ENCODE measurements around the gene MYO3B.

Gene MYO3B

DNA sequence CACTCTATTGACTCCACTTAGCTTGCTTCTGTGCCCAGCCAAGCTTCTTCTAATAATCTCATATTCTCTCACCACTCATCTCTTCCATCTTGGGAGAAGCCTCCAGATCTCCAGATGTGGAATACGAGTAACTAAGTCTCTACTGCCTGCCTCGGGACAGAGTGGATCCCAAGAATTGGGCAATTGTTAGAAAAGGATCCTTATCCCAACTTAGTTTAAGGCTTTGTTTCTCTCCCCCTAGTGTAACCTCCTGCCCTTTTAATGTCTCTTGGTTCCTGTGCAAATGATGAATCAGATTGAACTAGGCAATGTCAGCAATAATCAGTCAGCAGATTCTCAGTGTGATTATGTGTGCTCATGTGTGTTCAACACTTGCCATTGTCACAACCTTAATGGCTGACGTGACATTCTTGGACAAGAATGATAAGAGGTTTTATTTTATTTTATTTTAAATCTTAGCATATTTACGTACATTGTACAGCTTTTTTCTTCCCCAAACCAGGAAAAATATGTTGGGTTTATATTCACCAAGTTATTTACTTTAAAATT lies 59.7 kb downstream of the MYO3B start:
- DNase-seq = no peak

- no peak for DNase-seq
Measured at GRCh38 chr2:170238776-170239175, 60.8 kb downstream of the MYO3B start.

- no peak for DNase-seq
Measured at GRCh38 chr2:170240629-170241028, 62.7 kb downstream of the MYO3B start.

DNA sequence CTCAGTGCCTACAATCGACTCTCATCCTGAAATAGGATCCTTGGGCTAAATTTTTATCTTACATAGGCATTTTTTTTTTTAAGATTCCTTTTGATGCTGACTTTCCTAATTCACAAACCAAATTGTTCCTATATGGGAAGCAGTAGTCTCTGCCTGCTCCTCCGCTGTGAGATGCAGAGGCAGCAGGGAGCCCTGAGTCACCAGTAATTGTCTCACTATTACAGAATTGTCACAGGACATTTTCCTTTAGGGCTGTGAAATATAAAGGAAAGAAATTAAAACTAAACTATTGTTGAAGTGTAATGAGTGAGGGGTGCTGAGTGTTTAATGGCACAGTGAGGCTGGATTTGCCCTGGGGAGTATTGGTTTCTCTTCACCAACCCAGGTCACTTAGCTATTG lies 63.8 kb downstream of the MYO3B start:
- no peak for DNase-seq

GRCh38 chr2:170243118-170243837 lies 65.3 kb downstream of the MYO3B start:
- DNase-seq = no peak

GRCh38 chr2:170243898-170244297 lies 66.0 kb downstream of the MYO3B start:
- DNase-seq = no peak

GRCh38 chr2:170244555-170244954 lies 66.6 kb downstream of the MYO3B start:
- DNase-seq = no peak

DNA sequence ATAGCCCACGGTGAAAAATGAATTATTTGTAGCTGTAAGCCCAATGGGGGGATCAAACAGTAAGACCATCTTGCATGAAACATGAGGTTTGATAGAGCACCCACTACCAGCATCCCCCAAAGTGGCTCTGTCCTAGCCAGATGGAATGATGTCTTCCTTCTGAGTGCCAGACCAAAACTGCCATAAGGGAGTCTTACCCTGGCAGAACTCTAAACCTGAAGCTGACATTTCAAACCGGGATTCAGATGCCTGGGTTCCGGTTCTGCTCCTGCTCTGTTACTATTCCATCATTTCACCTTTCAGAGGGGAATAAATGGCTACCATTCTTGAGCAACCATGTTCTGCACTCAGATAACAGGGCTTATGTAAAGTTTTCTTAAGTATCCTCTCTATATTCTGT lies 67.4 kb downstream of the MYO3B start:
- DNase-seq = no peak

GRCh38 chr2:170247333-170247732 lies 69.4 kb downstream of the MYO3B start:
- DNase-seq = no peak

DNA sequence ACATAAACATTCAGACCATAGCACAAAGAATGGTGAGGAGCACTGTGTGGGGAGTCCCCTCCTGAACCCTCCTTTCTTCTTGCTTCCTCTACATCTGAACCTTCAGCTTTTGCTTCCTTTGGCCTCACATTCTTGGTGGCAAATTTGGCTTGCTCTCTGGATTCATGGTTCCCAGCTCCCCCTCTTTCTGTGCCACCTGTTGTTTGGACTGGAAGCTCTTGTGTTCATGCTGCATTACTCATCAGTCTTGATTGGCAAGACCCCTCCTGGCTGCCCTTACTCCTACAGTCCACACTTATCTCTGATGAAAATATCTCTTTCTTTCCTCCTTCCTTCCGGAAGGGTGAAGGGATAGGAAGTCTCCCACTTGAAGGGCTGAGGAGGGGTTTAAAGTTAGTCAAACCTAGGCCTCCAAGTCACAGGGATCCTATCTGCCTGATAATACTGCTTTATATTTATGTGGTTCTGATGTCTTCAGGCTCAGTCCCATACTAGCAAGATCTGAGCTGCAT lies 70.0 kb downstream of the MYO3B start:
- no peak for DNase-seq

DNA sequence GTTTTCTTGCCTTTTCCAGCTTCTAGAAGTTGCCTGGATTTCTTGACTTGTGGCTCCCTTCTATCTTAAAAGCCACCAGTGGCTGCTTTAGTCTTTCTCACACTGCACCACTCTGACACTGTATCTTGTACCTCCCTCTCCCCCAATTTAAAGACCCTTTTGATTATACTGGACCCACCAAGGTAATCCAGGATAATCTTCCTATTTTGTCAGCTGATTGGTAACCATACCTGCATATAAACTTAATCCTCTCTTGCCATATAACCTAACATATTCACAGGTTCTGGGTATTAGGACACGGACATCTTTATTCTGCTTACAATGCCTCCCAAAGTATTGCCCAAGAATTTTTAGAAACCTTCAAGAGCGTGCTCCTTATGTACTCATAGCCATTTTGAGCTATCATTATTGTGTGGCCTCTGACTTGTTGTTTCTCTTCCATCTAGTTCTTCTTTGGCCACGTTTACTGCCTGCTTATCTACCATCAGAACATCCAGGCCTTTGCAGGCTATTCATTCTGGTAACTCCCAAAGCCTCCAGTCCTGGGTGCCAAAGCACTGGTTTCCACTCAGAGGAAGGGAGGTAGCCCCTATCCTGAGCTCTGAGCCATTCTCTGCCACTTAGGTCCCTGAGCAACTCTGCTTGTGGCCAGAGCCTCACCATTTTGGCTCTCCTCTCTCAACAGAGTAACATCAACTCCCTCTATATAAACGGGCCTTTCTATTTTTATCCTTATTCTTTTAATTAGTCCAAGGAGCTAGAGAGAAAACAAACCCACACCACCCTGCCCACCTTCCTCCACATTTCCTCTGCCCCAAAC lies 70.8 kb downstream of the MYO3B start:
- DNase-seq = no peak

GRCh38 chr2:170249761-170250160 lies 71.8 kb downstream of the MYO3B start:
- no peak for DNase-seq

DNA sequence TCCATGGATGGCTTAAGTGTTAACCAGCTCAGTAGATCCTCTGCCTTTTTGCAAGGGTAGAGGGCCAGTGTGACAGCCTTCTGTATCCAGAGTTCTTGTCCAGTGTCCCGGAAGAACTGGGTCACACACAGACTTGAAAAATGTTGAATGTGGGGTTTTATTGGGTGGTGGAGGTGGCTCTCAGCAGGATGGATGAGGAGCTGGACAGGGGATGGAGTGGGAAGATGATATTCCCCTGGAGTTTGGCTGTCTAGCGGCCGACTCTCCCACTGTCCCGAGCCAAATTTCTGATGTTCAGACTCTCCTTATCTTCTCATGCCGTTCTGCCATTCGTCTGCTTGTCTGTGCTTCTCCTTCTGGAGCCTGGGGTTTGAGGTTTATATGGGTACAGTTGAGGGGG lies 72.6 kb downstream of the MYO3B start:
- DNase-seq = no peak

- DNase-seq = no peak
Measured at GRCh38 chr2:170252414-170252813, 74.5 kb downstream of the MYO3B start.

GRCh38 chr2:170253721-170254230 lies 75.8 kb downstream of the MYO3B start:
- no peak for DNase-seq

- DNase-seq = no peak
Measured at GRCh38 chr2:170254293-170254732, 76.4 kb downstream of the MYO3B start.

DNA sequence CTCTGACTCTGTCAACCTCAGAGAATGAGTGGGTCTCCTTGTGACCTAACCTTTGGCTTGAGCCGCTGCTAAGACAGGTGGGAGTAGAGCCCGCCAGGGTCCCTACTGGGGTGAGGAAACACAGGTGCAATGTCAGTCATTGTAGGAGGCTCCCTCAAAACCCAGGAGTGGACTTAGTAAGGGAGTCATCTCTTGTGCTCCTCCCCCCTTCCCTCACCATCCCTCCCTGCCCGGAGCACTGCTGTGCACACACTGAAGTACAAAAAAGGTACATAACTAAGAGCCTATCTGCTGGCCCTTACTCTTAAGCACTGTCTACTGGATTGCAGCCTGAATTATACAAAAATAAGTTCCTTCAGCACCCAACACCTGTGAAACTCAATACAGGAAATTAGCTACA lies 77.2 kb downstream of the MYO3B start:
- no peak for DNase-seq

- DNase-seq = no peak
Measured at GRCh38 chr2:170255971-170256370, 78.0 kb downstream of the MYO3B start.

- DNase-seq = no peak
Measured at GRCh38 chr2:170258382-170258781, 80.4 kb downstream of the MYO3B start.

DNA sequence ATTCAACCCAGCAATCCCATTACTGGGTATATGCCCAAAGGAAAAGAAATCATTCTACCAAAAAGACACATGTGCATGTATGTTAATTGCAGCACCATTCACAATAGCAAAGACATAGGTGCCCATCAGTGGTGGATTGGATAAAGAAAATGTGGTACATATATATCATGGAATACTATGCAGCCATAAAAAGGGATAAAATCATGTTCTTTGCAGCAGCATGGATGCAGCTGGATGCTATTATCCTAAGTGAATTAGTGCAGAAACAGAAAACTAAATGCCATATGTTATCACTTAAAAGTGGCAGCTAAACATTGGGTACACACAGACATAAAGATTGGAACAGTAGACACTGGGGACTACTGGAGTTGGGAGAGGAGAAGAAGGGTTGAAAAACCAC lies 82.2 kb downstream of the MYO3B start:
- no peak for DNase-seq

GRCh38 chr2:170261566-170261965 lies 83.6 kb downstream of the MYO3B start:
- DNase-seq = no peak

- no peak for DNase-seq
Measured at GRCh38 chr2:170262343-170262742, 84.4 kb downstream of the MYO3B start.

- DNase-seq = no peak
Measured at GRCh38 chr2:170262806-170263205, 84.9 kb downstream of the MYO3B start.

Data from NCI-H1092 treated with DMSO at 0.1 percent for 48 hours (cell line).